K562 (cell line): ENCODE results near the gene RNPEPL1. TPM values are rescaled to one million over a fixed set of nuclear protein-coding genes. Genes with fewer than 3 reads are reported as not detected.

Experiments
- CREB1 ChIP-seq, 2 experiments: sonication (generic) in 1 of 2; formaldehyde crosslinking in 1 of 2; IDR thresholded peaks; 2 replicates each; pipeline versions ENCODE4 v1.6.1 to v1.8.0; 2012 to 2022; ENCODE audit warnings: inconsistent platforms in 1 of 2, mild to moderate bottlenecking in 1 of 2, missing genetic modification reagents in 1 of 2, moderate library complexity in 1 of 2
- CREB3L1 ChIP-seq: fragments of 450-650 bp; IDR thresholded peaks from 2 replicates; pipeline ENCODE4 v1.6.1; 2014; ENCODE audit warnings: low read depth, mild to moderate bottlenecking, moderate library complexity, borderline replicate concordance
- EP400 ChIP-seq: fragments of 450-650 bp; IDR thresholded peaks from 2 replicates; pipeline ENCODE4 v1.6.1; 2017; ENCODE audit warnings: antibody characterized with exemption, mild to moderate bottlenecking, moderate library complexity
- HDAC1 ChIP-seq, 2 experiments: fragments of 450-650 bp; IDR thresholded peaks; 2 replicates each; pipeline ENCODE4 v1.6.1; 2016 to 2017; ENCODE audit warnings: inconsistent platforms in 1 of 2, mild to moderate bottlenecking in 1 of 2, moderate library complexity in 1 of 2
- HMGN3 ChIP-seq: IDR thresholded peaks from 2 replicates; pipeline ENCODE4 v1.6.1; 2011; ENCODE audit warnings: borderline replicate concordance, low read depth, mild to moderate bottlenecking, mixed read lengths, low read length; ENCODE audit not compliant: insufficient read length; ENCODE audit errors: extremely low read depth
- JUND ChIP-seq, 2 experiments: IDR thresholded peaks; 2 replicates in 1 of 2; 3 replicates in 1 of 2; pipeline ENCODE4 v1.6.1; 2011; ENCODE audit warnings: borderline replicate concordance in 2 of 2, low read depth in 2 of 2, low read length in 2 of 2, improper control_type of control experiment in 1 of 2, missing biosample characterization in 1 of 2, missing genetic modification characterization in 1 of 2, missing genetic modification reagents in 1 of 2
- MTA1 ChIP-seq: fragments of 450-650 bp; IDR thresholded peaks from 2 replicates; pipeline ENCODE4 v1.6.1; 2017; ENCODE audit warnings: borderline replicate concordance
- POLR2AphosphoS5 ChIP-seq: IDR thresholded peaks from 2 replicates; pipeline ENCODE4 v1.6.1; 2011; ENCODE audit warnings: mild to moderate bottlenecking, low read depth, low read length, moderate library complexity; ENCODE audit not compliant: control insufficient read depth, insufficient read depth
- RAD51 ChIP-seq: fragments of 450-650 bp; IDR thresholded peaks from 2 replicates; pipeline ENCODE4 v1.7.1; 2016; ENCODE audit warnings: low read depth, mild to moderate bottlenecking, borderline replicate concordance
- RB1 ChIP-seq: fragments of 450-650 bp; IDR thresholded peaks from 2 replicates; pipeline ENCODE4 v1.6.1; 2017; ENCODE audit warnings: low read depth, mild to moderate bottlenecking
- YBX1 ChIP-seq: fragments of 450-650 bp; IDR thresholded peaks from 2 replicates; pipeline ENCODE4 v1.7.1; 2016; ENCODE audit warnings: mild to moderate bottlenecking
- ZNF239 ChIP-seq: fragments of 250-450 bp; sonication (Bioruptor Pico); IDR thresholded peaks from 2 replicates; pipeline ENCODE4 v1.4.0; 2020; ENCODE audit warnings: mild to moderate bottlenecking
- ZNF444 ChIP-seq: fragments of 250-450 bp; sonication (Bioruptor Pico); IDR thresholded peaks from 2 replicates; pipeline ENCODE4 v1.4.0; 2020; ENCODE audit warnings: mild to moderate bottlenecking, moderate library complexity
- polyA plus RNA-seq, 8 experiments: library from polyadenylated mRNA; depleted of rRNA in 4 of 8; stranded (reverse) in 5 of 8; unstranded in 3 of 8; fragments of >200 nt; fragmentation: Nextera tagmentation in 2 of 8; fragmentation: Illumina TruSeq in 1 of 8; extraction: Ambion mirVana in 2 of 8; extraction: Trizol in 1 of 8; gene quantifications; 2 replicates each; pipeline versions ENCODE4 v1.2.1 to v1.2.3, GENCODE V29; 2011 to 2014; ENCODE audit warnings: inconsistent platforms in 1 of 8, missing spikeins in 1 of 8
- total RNA-seq, 7 experiments: library from RNA; depleted of rRNA in 6 of 7; stranded (reverse); fragments of >200 nt in 6 of 7; fragmentation: Illumina TruSeq in 2 of 7; extraction: Trizol in 2 of 7; gene quantifications; 2 replicates each; pipeline versions ENCODE4 v1.2.1 to v1.2.3, GENCODE V29; 2011 to 2021; ENCODE audit warnings: low replicate concordance in 1 of 7
- TF ChIP-seq, protein P1 (sequence below): sonication (generic); formaldehyde crosslinking; IDR thresholded peaks from 2 replicates; pipeline ENCODE4 v1.9.0; 2022; ENCODE audit warnings: mild to moderate bottlenecking, missing genetic modification reagents

Gene RNPEPL1
- total and polyA plus RNA-seq, 9 of the 15 experiments (the other 6 are each of a cell fraction or from before 2014, with no cell fraction given) = 0.07 to 38.7 (median 5.6) TPM

DNA sequence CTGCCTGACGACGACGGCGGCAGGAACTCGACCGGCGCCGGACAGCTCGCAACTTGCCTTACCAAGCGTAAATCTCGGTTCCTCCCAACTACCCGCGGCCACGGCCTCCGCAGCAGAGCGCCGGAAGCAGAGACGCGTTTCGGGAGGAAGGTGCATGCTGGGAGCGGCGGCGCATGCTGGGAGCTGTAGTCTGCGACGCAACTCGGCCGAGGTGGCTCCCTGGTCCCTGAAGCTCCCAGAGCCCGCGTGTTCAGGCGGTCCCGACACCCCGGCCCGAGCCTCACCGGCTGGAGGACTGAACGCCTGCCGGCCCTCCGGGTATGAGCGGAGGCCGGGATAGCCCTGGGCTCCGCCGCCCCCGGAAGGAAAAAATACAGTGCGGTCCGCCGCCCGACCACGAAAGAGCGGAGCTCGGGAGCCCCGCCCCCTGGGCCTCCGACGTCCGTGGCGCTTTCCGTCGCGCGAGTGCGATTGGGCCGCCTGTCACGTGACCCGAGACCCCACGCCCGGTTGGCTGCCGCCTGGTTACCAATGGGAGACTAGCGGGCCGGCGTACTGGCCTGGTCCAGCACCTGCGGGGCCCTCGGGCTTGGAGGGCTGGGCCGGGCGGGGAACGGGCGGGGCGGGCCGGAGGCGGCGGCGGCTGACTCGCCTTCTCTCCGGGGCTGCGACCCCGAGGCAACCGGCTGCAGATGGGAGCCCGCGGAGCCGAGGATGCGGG, 18.1 kb downstream of the RNPEPL1 start, which contains the start of gene CAPN10 (continued):
- TF ChIP-seq POLR2AphosphoS5 = 0 out of 2 replicates have a peak, but pooled peaks have one; percentile 1
- peak; percentile 90 for TF ChIP-seq MTA1
- TF ChIP-seq, protein P1, sequence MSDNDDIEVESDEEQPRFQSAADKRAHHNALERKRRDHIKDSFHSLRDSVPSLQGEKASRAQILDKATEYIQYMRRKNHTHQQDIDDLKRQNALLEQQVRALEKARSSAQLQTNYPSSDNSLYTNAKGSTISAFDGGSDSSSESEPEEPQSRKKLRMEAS = peak; percentile 65
- peak; percentile 86 for TF ChIP-seq CREB3L1
- TF ChIP-seq HMGN3 = peak; percentile 33
- TF ChIP-seq CREB1 (IDR thresholded peaks at IDR 0.05) = peak; percentile 79
- TF ChIP-seq CREB1 (CRISPR knock-in tag; IDR thresholded peaks at IDR 0.05) = peak; percentile 85
- TF ChIP-seq RAD51 = peak; percentile 99
- TF ChIP-seq ZNF444 (CRISPR knock-in tag) = no peak
- TF ChIP-seq HDAC1 (IDR thresholded peaks at IDR 0.05) = peak in 1 of 2 experiments; percentile 64; a peak in 1 of 4 replicates
- TF ChIP-seq JUND (IDR thresholded peaks at IDR 0.05; ENCODE audit: borderline replicate concordance, low read depth, low read length) = peak; percentile 4; the same call in 1 of the 2 replicates
- TF ChIP-seq JUND (tag; IDR thresholded peaks at IDR 0.05; ENCODE audit: borderline replicate concordance, low read depth, low read length) = no peak
- TF ChIP-seq YBX1 = no peak
- no peak for TF ChIP-seq ZNF239 (CRISPR knock-in tag)
- TF ChIP-seq EP400 = peak; percentile 82
- peak; percentile 60 for TF ChIP-seq RB1
